ENCODE data around the gene PACRG. TPM values are rescaled to one million over a fixed set of nuclear protein-coding genes. Genes with fewer than 3 reads are reported as not detected.

Gene PACRG
- total RNA-seq, 4 donors from 2014 or later = 1.5 to 10.4 (median 2.1) TPM

- TF ChIP-seq EP300 (IDR thresholded peaks at IDR 0.05) (no peak), POLR2A (IDR thresholded peaks at IDR 0.05) (no peak), CTCF (IDR thresholded peaks at IDR 0.05) (no peak)
- 73 to 80% methylated on average over 5 of the region's 5 CpGs for WGBS, 2 donors
- no peak overlapping the region for H3K4me3 ChIP-seq
- no peak overlapping the region for H3K27ac ChIP-seq
- no peaks in the 10 kb centered on the region for H3K9me3 ChIP-seq
- no peaks in the 10 kb centered on the region for H3K36me3 ChIP-seq
- no peaks in the 10 kb centered on the region for H3K4me1 ChIP-seq
- DNase-seq (ENCODE audit: low spot score in 2 of 2) = no peak
- H3K27me3 ChIP-seq = no peaks in the 10 kb centered on the region
Measured at GRCh38 chr6:163085426-163085825, 357.7 kb downstream of the PACRG start.

GRCh38 chr6:163085861-163086623 is 358.3 kb downstream of the PACRG start:
- DNase-seq (ENCODE audit: low spot score in 2 of 2) = no peak
- no peak overlapping the region for H3K27ac ChIP-seq
- H3K4me1 ChIP-seq = no peaks in the 10 kb centered on the region
- TF ChIP-seq EP300 (IDR thresholded peaks at IDR 0.05) (no peak), POLR2A (IDR thresholded peaks at IDR 0.05) (no peak), CTCF (IDR thresholded peaks at IDR 0.05) (no peak)
- 80 to 88% methylated on average over 8 of the region's 8 CpGs for WGBS, 2 donors
- no peak overlapping the region for H3K4me3 ChIP-seq
- no peaks in the 10 kb centered on the region for H3K27me3 ChIP-seq
- no peaks in the 10 kb centered on the region for H3K36me3 ChIP-seq
- no peaks in the 10 kb centered on the region for H3K9me3 ChIP-seq

GRCh38 chr6:163086624-163086920 is 358.8 kb downstream of the PACRG start:
- Histone ChIP-seq H3K4me3 (no peak overlapping the region), H3K27me3 (no peaks in the 10 kb centered on the region), H3K36me3 (no peaks in the 10 kb centered on the region), H3K9me3 (no peaks in the 10 kb centered on the region), H3K27ac (no peak overlapping the region), H3K4me1 (no peaks in the 10 kb centered on the region)
- no peak for TF ChIP-seq POLR2A (IDR thresholded peaks at IDR 0.05)
- TF ChIP-seq CTCF (IDR thresholded peaks at IDR 0.05) = no peak
- no peak for TF ChIP-seq EP300 (IDR thresholded peaks at IDR 0.05)
- DNase-seq (ENCODE audit: low spot score in 2 of 2) = no peak
- 68 to 82% methylated on average over 1 of the region's 1 CpG for WGBS, 2 donors

GRCh38 chr6:163087981-163088380 is 360.2 kb downstream of the PACRG start:
- Histone ChIP-seq H3K4me1 (no peaks in the 10 kb centered on the region), H3K27me3 (no peaks in the 10 kb centered on the region), H3K27ac (no peak overlapping the region), H3K36me3 (no peaks in the 10 kb centered on the region), H3K9me3 (no peaks in the 10 kb centered on the region), H3K4me3 (no peak overlapping the region)
- TF ChIP-seq EP300 (IDR thresholded peaks at IDR 0.05) (no peak), POLR2A (IDR thresholded peaks at IDR 0.05) (no peak), CTCF (IDR thresholded peaks at IDR 0.05) (no peak)
- no peak for DNase-seq (ENCODE audit: low spot score in 2 of 2)

GRCh38 chr6:163092876-163093275 is 365.1 kb downstream of the PACRG start:
- H3K4me1 ChIP-seq = no peaks in the 10 kb centered on the region
- H3K4me3 ChIP-seq = no peak overlapping the region
- no peaks in the 10 kb centered on the region for H3K9me3 ChIP-seq
- H3K27me3 ChIP-seq = no peaks in the 10 kb centered on the region
- TF ChIP-seq CTCF (IDR thresholded peaks at IDR 0.05) (no peak), EP300 (IDR thresholded peaks at IDR 0.05) (no peak), POLR2A (IDR thresholded peaks at IDR 0.05) (no peak)
- H3K36me3 ChIP-seq = no peaks in the 10 kb centered on the region
- no peak for DNase-seq (ENCODE audit: low spot score in 2 of 2)
- no peak overlapping the region for H3K27ac ChIP-seq
- WGBS, 2 donors = 66 to 70% methylated on average over 7 of the region's 7 CpGs
